GM23338 (cell line): ENCODE results near the gene GCNT2. TPM values are rescaled to one million over a fixed set of nuclear protein-coding genes. Genes with fewer than 3 reads are reported as not detected.

Experiments used
- ATAC-seq: fragments of 200-7000 bp; cut with Tn5 transposase; 3 replicates; pipeline ENCODE4 v1.9.1; 2020
- DNase-seq: peaks from one replicate; pipeline ENCODE4 v3.0.0-alpha.2; 2015; ENCODE audit warnings: low spot score
- H2AFZ ChIP-seq: fragments of 200-600 bp; sonication (generic); 2 replicates; pipeline ENCODE4 v1.8.0; 2016; ENCODE audit warnings: antibody characterized with exemption, mild to moderate bottlenecking, moderate library complexity
- H3F3A ChIP-seq: fragments of 200-600 bp; sonication (generic); replicated peaks from 2 replicates; pipeline ENCODE4 v1.8.0; 2017; ENCODE audit warnings: antibody characterized with exemption, mixed run types, low read depth
- H3K27ac ChIP-seq: fragments of 200-600 bp; sonication (generic); 2 replicates; pipeline ENCODE4 v1.6.1; 2016; ENCODE audit warnings: low read depth
- H3K27me3 ChIP-seq: fragments of 200-600 bp; sonication (generic); 2 replicates; pipeline ENCODE4 v1.8.0; 2016; ENCODE audit warnings: mild to moderate bottlenecking, mixed run types, moderate library complexity; ENCODE audit not compliant: insufficient read depth
- H3K36me3 ChIP-seq: fragments of 200-600 bp; sonication (generic); 2 replicates; pipeline ENCODE4 v1.8.0; 2016; ENCODE audit warnings: mild to moderate bottlenecking; ENCODE audit not compliant: insufficient read depth
- H3K4me1 ChIP-seq: fragments of 200-600 bp; sonication (generic); 2 replicates; pipeline ENCODE4 v1.8.0; 2016; ENCODE audit warnings: mild to moderate bottlenecking, moderate library complexity; ENCODE audit not compliant: insufficient read depth
- H3K4me2 ChIP-seq: fragments of 200-600 bp; sonication (generic); 2 replicates; pipeline ENCODE4 v1.7.1; 2017; ENCODE audit warnings: mixed run types
- H3K4me3 ChIP-seq: fragments of 200-600 bp; sonication (generic); 2 replicates; pipeline ENCODE4 v1.6.1; 2016; ENCODE audit warnings: mixed run types
- H3K79me2 ChIP-seq: fragments of 200-600 bp; sonication (generic); replicated peaks from 2 replicates; pipeline ENCODE4 v1.8.0; 2017; ENCODE audit warnings: mild to moderate bottlenecking; ENCODE audit not compliant: insufficient read depth
- H3K9me2 ChIP-seq: fragments of 200-600 bp; sonication (generic); 2 replicates; pipeline ENCODE4 v1.8.0; 2017; ENCODE audit not compliant: insufficient read depth
- H4K20me1 ChIP-seq: fragments of 200-600 bp; sonication (generic); replicated peaks from 2 replicates; pipeline ENCODE4 v1.8.0; 2017; ENCODE audit warnings: mild to moderate bottlenecking; ENCODE audit not compliant: insufficient read depth
- H3K27ac Mint-ChIP-seq: 2 replicates; pipeline ENCODE4 v1.8.0; 2020; ENCODE audit warnings: inconsistent platforms, mild to moderate bottlenecking, moderate library complexity, mixed read lengths
- H3K27me3 Mint-ChIP-seq: 3 replicates; pipeline ENCODE4 v1.8.0; 2022; ENCODE audit warnings: low read depth, mild to moderate bottlenecking, moderate library complexity, mixed read lengths, inconsistent platforms; ENCODE audit not compliant: insufficient read depth, poor library complexity
- H3K36me3 Mint-ChIP-seq: 3 replicates; pipeline ENCODE4 v1.8.0; 2021; ENCODE audit warnings: low read depth, mild to moderate bottlenecking, inconsistent platforms, moderate library complexity, mixed read lengths
- H3K4me1 Mint-ChIP-seq: 3 replicates; pipeline ENCODE4 v1.8.0; 2020; ENCODE audit warnings: mild to moderate bottlenecking, inconsistent platforms, mixed read lengths
- H3K4me3 Mint-ChIP-seq: 3 replicates; pipeline ENCODE4 v1.8.0; 2021; ENCODE audit warnings: moderate library complexity, mild to moderate bottlenecking, inconsistent platforms, mixed read lengths
- H3K9me3 Mint-ChIP-seq: 3 replicates; pipeline ENCODE4 v1.8.0; 2020; ENCODE audit warnings: moderate library complexity, mild to moderate bottlenecking, inconsistent platforms, mixed read lengths
- CREB1 ChIP-seq: fragments of 250-450 bp; sonication (Bioruptor Pico); IDR thresholded peaks from 2 replicates; pipeline ENCODE4 v1.5.0; 2020; ENCODE audit warnings: low read depth, mild to moderate bottlenecking, moderate library complexity
- EZH2 ChIP-seq: fragments of 200-600 bp; sonication (generic); IDR thresholded peaks from one replicate; pipeline ENCODE4 v1.8.0; 2017; ENCODE audit warnings: antibody characterized with exemption, mild to moderate bottlenecking, low read depth; ENCODE audit not compliant: unreplicated experiment
- EZH2phosphoT487 ChIP-seq: fragments of 200-600 bp; sonication (generic); IDR thresholded peaks from one replicate; pipeline ENCODE4 v1.8.1; 2018; ENCODE audit warnings: antibody characterized with exemption; ENCODE audit not compliant: unreplicated experiment
- JUNB ChIP-seq: IDR thresholded peaks from one replicate; pipeline ENCODE4 v1.6.1; 2016; ENCODE audit warnings: antibody characterized with exemption; ENCODE audit not compliant: unreplicated experiment
- NANOG ChIP-seq: IDR thresholded peaks from 2 replicates; pipeline ENCODE4 v1.6.1; 2016; ENCODE audit warnings: antibody characterized with exemption, borderline replicate concordance
- POLR2AphosphoS5 ChIP-seq: IDR thresholded peaks from 2 replicates; pipeline ENCODE4 v1.6.1; 2016; ENCODE audit warnings: antibody characterized with exemption, low read depth
- STAT1 ChIP-seq: IDR thresholded peaks from one replicate; pipeline ENCODE4 v1.6.1; 2016; ENCODE audit warnings: antibody characterized with exemption; ENCODE audit not compliant: unreplicated experiment
- ZNF114 ChIP-seq: fragments of 250-450 bp; sonication (Bioruptor Pico); IDR thresholded peaks from 2 replicates; pipeline ENCODE4 v1.5.0; 2020; ENCODE audit warnings: mild to moderate bottlenecking, moderate library complexity
- ZNF331 ChIP-seq: fragments of 250-450 bp; sonication (Bioruptor Pico); IDR thresholded peaks from 2 replicates; pipeline ENCODE4 v1.5.0; 2020; ENCODE audit warnings: low read depth, mild to moderate bottlenecking, moderate library complexity
- polyA plus RNA-seq: library from polyadenylated mRNA; unstranded; fragments of >200 nt; fragmentation: Nextera tagmentation; extraction: Ambion mirVana; gene quantifications from 2 replicates; pipeline ENCODE4 v1.2.1, GENCODE V29; 2016
- total RNA-seq: library from RNA; depleted of rRNA; stranded (reverse); fragments of >200 nt; shearing (Covaris generic); gene quantifications from 2 replicates; pipeline ENCODE4 v1.2.3, GENCODE V29; 2014
- TF ChIP-seq, protein P1 (sequence below): IDR thresholded peaks from 2 replicates; pipeline ENCODE4 v1.6.1; 2016; ENCODE audit warnings: antibody characterized with exemption
- TF ChIP-seq, protein P2 (sequence below): IDR thresholded peaks from one replicate; pipeline ENCODE4 v1.6.1; 2018; ENCODE audit warnings: antibody characterized with exemption; ENCODE audit not compliant: unreplicated experiment
- TF ChIP-seq, protein P3 (sequence below): fragments of 250-450 bp; sonication (Bioruptor Pico); IDR thresholded peaks from 2 replicates; pipeline ENCODE4 v1.5.0; 2020; ENCODE audit warnings: mild to moderate bottlenecking, moderate library complexity

Gene GCNT2
- total and polyA plus RNA-seq, 2 experiments from 2014 or later = 28.3 to 137 TPM

DNA sequence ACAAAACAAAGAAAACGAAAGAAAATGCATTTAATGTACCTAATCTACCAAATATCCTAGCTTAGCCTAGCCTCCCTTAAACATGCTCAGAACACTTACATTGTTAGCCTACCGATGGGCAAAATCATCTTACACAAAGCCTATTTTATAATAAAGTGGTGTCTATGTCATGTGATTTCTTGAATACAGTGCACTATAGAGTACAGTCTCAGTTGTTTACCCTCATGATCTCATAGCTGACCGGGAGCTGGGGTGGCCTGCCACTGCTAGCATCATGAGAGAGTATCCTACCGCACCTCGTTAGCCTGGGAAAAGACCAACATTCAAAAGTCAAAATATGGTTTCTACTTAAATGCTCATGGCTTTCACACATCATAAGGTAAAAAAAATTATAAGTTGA, 16.6 kb downstream of the GCNT2 start:
- no peaks in the 10 kb centered on the region; the same call in 1 of the 2 replicates for H3K9me2 ChIP-seq
- no peak overlapping the region for H3K4me3 Mint-ChIP-seq
- no peak overlapping the region for H3K27ac ChIP-seq
- peaks cover 20% of the 10 kb centered on the region for H3K4me1 Mint-ChIP-seq
- TF ChIP-seq, protein P1, sequence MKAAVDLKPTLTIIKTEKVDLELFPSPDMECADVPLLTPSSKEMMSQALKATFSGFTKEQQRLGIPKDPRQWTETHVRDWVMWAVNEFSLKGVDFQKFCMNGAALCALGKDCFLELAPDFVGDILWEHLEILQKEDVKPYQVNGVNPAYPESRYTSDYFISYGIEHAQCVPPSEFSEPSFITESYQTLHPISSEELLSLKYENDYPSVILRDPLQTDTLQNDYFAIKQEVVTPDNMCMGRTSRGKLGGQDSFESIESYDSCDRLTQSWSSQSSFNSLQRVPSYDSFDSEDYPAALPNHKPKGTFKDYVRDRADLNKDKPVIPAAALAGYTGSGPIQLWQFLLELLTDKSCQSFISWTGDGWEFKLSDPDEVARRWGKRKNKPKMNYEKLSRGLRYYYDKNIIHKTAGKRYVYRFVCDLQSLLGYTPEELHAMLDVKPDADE = no peak
- no peak for TF ChIP-seq STAT1
- no peak for TF ChIP-seq NANOG
- TF ChIP-seq JUNB = no peak
- TF ChIP-seq EZH2 = no peak
- TF ChIP-seq ZNF331 = no peak
- TF ChIP-seq EZH2phosphoT487 = no peak
- TF ChIP-seq, protein P2, sequence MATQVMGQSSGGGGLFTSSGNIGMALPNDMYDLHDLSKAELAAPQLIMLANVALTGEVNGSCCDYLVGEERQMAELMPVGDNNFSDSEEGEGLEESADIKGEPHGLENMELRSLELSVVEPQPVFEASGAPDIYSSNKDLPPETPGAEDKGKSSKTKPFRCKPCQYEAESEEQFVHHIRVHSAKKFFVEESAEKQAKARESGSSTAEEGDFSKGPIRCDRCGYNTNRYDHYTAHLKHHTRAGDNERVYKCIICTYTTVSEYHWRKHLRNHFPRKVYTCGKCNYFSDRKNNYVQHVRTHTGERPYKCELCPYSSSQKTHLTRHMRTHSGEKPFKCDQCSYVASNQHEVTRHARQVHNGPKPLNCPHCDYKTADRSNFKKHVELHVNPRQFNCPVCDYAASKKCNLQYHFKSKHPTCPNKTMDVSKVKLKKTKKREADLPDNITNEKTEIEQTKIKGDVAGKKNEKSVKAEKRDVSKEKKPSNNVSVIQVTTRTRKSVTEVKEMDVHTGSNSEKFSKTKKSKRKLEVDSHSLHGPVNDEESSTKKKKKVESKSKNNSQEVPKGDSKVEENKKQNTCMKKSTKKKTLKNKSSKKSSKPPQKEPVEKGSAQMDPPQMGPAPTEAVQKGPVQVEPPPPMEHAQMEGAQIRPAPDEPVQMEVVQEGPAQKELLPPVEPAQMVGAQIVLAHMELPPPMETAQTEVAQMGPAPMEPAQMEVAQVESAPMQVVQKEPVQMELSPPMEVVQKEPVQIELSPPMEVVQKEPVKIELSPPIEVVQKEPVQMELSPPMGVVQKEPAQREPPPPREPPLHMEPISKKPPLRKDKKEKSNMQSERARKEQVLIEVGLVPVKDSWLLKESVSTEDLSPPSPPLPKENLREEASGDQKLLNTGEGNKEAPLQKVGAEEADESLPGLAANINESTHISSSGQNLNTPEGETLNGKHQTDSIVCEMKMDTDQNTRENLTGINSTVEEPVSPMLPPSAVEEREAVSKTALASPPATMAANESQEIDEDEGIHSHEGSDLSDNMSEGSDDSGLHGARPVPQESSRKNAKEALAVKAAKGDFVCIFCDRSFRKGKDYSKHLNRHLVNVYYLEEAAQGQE = no peak
- TF ChIP-seq POLR2AphosphoS5 = no peak
- TF ChIP-seq, protein P3, sequence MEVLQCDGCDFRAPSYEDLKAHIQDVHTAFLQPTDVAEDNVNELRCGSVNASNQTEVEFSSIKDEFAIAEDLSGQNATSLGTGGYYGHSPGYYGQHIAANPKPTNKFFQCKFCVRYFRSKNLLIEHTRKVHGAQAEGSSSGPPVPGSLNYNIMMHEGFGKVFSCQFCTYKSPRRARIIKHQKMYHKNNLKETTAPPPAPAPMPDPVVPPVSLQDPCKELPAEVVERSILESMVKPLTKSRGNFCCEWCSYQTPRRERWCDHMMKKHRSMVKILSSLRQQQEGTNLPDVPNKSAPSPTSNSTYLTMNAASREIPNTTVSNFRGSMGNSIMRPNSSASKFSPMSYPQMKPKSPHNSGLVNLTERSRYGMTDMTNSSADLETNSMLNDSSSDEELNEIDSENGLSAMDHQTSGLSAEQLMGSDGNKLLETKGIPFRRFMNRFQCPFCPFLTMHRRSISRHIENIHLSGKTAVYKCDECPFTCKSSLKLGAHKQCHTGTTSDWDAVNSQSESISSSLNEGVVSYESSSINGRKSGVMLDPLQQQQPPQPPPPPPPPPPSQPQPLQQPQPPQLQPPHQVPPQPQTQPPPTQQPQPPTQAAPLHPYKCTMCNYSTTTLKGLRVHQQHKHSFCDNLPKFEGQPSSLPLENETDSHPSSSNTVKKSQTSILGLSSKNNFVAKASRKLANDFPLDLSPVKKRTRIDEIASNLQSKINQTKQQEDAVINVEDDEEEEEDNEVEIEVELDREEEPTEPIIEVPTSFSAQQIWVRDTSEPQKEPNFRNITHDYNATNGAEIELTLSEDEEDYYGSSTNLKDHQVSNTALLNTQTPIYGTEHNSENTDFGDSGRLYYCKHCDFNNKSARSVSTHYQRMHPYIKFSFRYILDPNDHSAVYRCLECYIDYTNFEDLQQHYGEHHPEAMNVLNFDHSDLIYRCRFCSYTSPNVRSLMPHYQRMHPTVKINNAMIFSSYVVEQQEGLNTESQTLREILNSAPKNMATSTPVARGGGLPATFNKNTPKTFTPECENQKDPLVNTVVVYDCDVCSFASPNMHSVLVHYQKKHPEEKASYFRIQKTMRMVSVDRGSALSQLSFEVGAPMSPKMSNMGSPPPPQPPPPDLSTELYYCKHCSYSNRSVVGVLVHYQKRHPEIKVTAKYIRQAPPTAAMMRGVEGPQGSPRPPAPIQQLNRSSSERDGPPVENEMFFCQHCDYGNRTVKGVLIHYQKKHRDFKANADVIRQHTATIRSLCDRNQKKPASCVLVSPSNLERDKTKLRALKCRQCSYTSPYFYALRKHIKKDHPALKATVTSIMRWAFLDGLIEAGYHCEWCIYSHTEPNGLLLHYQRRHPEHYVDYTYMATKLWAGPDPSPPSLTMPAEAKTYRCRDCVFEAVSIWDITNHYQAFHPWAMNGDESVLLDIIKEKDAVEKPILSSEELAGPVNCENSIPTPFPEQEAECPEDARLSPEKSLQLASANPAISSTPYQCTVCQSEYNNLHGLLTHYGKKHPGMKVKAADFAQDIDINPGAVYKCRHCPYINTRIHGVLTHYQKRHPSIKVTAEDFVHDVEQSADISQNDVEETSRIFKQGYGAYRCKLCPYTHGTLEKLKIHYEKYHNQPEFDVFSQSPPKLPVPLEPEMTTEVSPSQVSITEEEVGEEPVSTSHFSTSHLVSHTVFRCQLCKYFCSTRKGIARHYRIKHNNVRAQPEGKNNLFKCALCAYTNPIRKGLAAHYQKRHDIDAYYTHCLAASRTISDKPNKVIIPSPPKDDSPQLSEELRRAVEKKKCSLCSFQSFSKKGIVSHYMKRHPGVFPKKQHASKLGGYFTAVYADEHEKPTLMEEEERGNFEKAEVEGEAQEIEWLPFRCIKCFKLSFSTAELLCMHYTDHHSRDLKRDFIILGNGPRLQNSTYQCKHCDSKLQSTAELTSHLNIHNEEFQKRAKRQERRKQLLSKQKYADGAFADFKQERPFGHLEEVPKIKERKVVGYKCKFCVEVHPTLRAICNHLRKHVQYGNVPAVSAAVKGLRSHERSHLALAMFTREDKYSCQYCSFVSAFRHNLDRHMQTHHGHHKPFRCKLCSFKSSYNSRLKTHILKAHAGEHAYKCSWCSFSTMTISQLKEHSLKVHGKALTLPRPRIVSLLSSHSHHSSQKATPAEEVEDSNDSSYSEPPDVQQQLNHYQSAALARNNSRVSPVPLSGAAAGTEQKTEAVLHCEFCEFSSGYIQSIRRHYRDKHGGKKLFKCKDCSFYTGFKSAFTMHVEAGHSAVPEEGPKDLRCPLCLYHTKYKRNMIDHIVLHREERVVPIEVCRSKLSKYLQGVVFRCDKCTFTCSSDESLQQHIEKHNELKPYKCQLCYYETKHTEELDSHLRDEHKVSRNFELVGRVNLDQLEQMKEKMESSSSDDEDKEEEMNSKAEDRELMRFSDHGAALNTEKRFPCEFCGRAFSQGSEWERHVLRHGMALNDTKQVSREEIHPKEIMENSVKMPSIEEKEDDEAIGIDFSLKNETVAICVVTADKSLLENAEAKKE = no peak
- TF ChIP-seq CREB1 (CRISPR knock-in tag) = no peak
- TF ChIP-seq ZNF114 (CRISPR knock-in tag) = no peak
- peaks cover 4% of the 10 kb centered on the region; the same call in 1 of the 3 replicates for H3K36me3 Mint-ChIP-seq
- H3K4me1 ChIP-seq = peaks cover 16% of the 10 kb centered on the region; the same call in 1 of the 2 replicates
- no peaks in the 10 kb centered on the region for H3K36me3 ChIP-seq
- ATAC-seq = no peak
- no peaks in the 10 kb centered on the region for H4K20me1 ChIP-seq
- H3K4me2 ChIP-seq = no peak overlapping the region
- no peaks in the 10 kb centered on the region for H3K9me3 Mint-ChIP-seq
- H3F3A ChIP-seq = peaks cover 3% of the 10 kb centered on the region; the same call in 1 of the 2 replicates
- H2AFZ ChIP-seq = no peak overlapping the region
- DNase-seq = no peak
- no peak overlapping the region for H3K4me3 ChIP-seq
- no peak overlapping the region for H3K27ac Mint-ChIP-seq
- H3K27me3 ChIP-seq = no peaks in the 10 kb centered on the region
- H3K79me2 ChIP-seq = no peaks in the 10 kb centered on the region; the same call in 1 of the 2 replicates
- peaks cover 4% of the 10 kb centered on the region for H3K27me3 Mint-ChIP-seq
